Measurements from ENCODE around the gene ZRANB3.

ZRANB3 gene

DNA sequence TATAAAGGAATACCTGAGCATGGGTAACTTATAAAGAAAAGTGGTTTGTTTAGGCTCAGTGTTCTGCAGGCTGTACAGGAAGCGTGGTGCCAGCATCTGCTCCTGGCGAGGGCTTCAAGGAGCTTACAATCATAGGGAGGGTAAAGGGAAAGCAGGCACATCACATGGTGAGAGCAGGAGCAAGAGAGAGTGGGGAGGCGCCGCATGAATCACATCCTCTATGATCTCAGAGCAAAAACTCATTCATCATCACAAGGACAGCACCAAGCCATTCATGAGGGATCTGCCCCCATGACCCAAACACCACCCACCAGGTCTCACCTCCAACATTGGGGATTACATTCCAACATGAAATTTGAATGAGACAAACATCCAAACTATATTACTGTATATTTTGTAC is 32.8 kb upstream of the ZRANB3 start:
- Histone ChIP-seq H3K27me3 (ENCODE audit: insufficient read depth, low read length, poor library complexity, severe bottlenecking) (no peaks in the 10 kb centered on the region), H3K79me2 (ENCODE audit: insufficient read depth, low read length) (peaks cover 72% of the 10 kb centered on the region), H3K4me3 (ENCODE audit: low read length, poor library complexity, severe bottlenecking) (no peak overlapping the region), H3K4me1 (ENCODE audit: insufficient read depth, low read length, poor library complexity, severe bottlenecking) (no peaks in the 10 kb centered on the region), H3K9ac (ENCODE audit: low read depth, low read length, poor library complexity, severe bottlenecking) (no peak overlapping the region), H3K4me2 (ENCODE audit: low read depth, low read length, poor library complexity, severe bottlenecking) (no peak overlapping the region), H2AFZ (ENCODE audit: low read length) (no peak overlapping the region), H3F3A (ENCODE audit: low read depth) (no peaks in the 10 kb centered on the region), H3K36me3 (ENCODE audit: insufficient read depth, low read length) (peaks cover 21% of the 10 kb centered on the region; the same call in 1 of the 2 replicates), H4K20me1 (ENCODE audit: insufficient read depth, low read length, poor library complexity, severe bottlenecking) (peaks cover 13% of the 10 kb centered on the region), H3K9me2 (replicated peaks; ENCODE audit: low read depth, low read length) (no peaks in the 10 kb centered on the region), H3K9me3 (ENCODE audit: insufficient read depth, low read depth, low read length) (no peaks in the 10 kb centered on the region)
- TF ChIP-seq, protein P1, sequence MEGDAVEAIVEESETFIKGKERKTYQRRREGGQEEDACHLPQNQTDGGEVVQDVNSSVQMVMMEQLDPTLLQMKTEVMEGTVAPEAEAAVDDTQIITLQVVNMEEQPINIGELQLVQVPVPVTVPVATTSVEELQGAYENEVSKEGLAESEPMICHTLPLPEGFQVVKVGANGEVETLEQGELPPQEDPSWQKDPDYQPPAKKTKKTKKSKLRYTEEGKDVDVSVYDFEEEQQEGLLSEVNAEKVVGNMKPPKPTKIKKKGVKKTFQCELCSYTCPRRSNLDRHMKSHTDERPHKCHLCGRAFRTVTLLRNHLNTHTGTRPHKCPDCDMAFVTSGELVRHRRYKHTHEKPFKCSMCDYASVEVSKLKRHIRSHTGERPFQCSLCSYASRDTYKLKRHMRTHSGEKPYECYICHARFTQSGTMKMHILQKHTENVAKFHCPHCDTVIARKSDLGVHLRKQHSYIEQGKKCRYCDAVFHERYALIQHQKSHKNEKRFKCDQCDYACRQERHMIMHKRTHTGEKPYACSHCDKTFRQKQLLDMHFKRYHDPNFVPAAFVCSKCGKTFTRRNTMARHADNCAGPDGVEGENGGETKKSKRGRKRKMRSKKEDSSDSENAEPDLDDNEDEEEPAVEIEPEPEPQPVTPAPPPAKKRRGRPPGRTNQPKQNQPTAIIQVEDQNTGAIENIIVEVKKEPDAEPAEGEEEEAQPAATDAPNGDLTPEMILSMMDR (conservative IDR thresholded peaks at IDR 0.05; ENCODE audit: low read length), result no peak

DNA sequence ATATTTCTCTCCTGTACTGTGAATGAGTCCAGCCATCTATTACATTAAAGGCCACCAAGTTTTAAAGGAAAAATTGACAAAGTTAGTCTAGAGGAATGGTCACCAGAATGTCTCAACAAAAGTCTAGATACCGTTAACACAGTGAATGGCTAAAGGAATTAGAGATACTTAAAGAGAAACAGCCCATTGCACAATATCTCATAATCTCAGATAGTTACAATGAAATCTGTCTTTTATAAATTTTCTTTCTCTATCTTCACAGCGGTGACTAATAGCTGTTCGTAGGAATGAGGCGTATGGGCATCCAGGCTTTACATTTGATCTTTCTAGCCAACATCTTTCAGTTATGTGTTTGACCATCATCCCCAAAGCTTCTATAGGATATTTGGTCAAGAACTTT is 30.9 kb upstream of the ZRANB3 start:
- TF ChIP-seq, protein P1 (conservative IDR thresholded peaks at IDR 0.05; ENCODE audit: low read length), result no peak
- no peak for TF ChIP-seq EZH2phosphoT487 (IDR thresholded peaks at IDR 0.05; ENCODE audit: borderline replicate concordance)
- Histone ChIP-seq H3K79me2 (ENCODE audit: insufficient read depth, low read length) (peaks cover 81% of the 10 kb centered on the region), H3K9me3 (ENCODE audit: insufficient read depth, low read depth, low read length) (no peaks in the 10 kb centered on the region), H3K4me2 (ENCODE audit: low read depth, low read length, poor library complexity, severe bottlenecking) (no peak overlapping the region), H3K9me2 (replicated peaks; ENCODE audit: low read depth, low read length) (no peaks in the 10 kb centered on the region), H3K27me3 (ENCODE audit: insufficient read depth, low read length, poor library complexity, severe bottlenecking) (no peaks in the 10 kb centered on the region), H3K4me1 (ENCODE audit: insufficient read depth, low read length, poor library complexity, severe bottlenecking) (no peaks in the 10 kb centered on the region), H3K9ac (ENCODE audit: low read depth, low read length, poor library complexity, severe bottlenecking) (no peak overlapping the region), H2AFZ (ENCODE audit: low read length) (no peak overlapping the region), H3K36me3 (ENCODE audit: insufficient read depth, low read length) (peaks cover 21% of the 10 kb centered on the region; the same call in 1 of the 2 replicates), H3F3A (ENCODE audit: low read depth) (no peaks in the 10 kb centered on the region), H4K20me1 (ENCODE audit: insufficient read depth, low read length, poor library complexity, severe bottlenecking) (peaks cover 18% of the 10 kb centered on the region), H3K4me3 (ENCODE audit: low read length, poor library complexity, severe bottlenecking) (no peak overlapping the region)

DNA sequence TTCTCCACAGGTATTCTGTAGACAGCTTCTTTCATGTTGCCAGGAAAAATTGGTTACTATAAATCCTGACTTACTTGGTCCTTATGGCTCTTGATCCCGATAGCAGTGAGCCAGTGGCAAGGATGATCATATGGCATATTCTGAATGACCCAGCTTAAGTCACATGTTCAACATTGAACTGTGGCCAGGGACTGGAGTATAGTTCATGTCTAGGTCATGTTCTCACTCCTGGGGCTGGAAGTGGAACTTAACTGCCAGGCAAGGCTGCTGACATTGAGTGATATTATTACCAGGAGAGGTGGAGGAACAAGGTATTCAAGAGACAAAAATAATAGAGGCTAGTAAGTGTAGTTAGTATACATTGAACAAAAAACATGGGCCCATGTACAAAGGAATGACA is 26.5 kb upstream of the ZRANB3 start:
- H3K4me3 ChIP-seq (ENCODE audit: low read length, poor library complexity, severe bottlenecking), result no peak overlapping the region
- no peak overlapping the region for H3K4me2 ChIP-seq (ENCODE audit: low read depth, low read length, poor library complexity, severe bottlenecking)
- H2AFZ ChIP-seq (ENCODE audit: low read length), result no peak overlapping the region
- peaks cover 11% of the 10 kb centered on the region; the same call in 1 of the 2 replicates for H3K36me3 ChIP-seq (ENCODE audit: insufficient read depth, low read length)
- H3K9me2 ChIP-seq (replicated peaks; ENCODE audit: low read depth, low read length), result no peaks in the 10 kb centered on the region
- TF ChIP-seq EZH2phosphoT487 (IDR thresholded peaks at IDR 0.05; ENCODE audit: borderline replicate concordance), result no peak
- no peaks in the 10 kb centered on the region for H3K4me1 ChIP-seq (ENCODE audit: insufficient read depth, low read length, poor library complexity, severe bottlenecking)
- H3K27me3 ChIP-seq (ENCODE audit: insufficient read depth, low read length, poor library complexity, severe bottlenecking), result no peaks in the 10 kb centered on the region
- no peaks in the 10 kb centered on the region for H3F3A ChIP-seq (ENCODE audit: low read depth)
- peaks cover 93% of the 10 kb centered on the region for H3K79me2 ChIP-seq (ENCODE audit: insufficient read depth, low read length)
- H3K9ac ChIP-seq (ENCODE audit: low read depth, low read length, poor library complexity, severe bottlenecking), result no peak overlapping the region
- H4K20me1 ChIP-seq (ENCODE audit: insufficient read depth, low read length, poor library complexity, severe bottlenecking), result peaks cover 16% of the 10 kb centered on the region
- H3K9me3 ChIP-seq (ENCODE audit: insufficient read depth, low read depth, low read length), result no peaks in the 10 kb centered on the region

DNA sequence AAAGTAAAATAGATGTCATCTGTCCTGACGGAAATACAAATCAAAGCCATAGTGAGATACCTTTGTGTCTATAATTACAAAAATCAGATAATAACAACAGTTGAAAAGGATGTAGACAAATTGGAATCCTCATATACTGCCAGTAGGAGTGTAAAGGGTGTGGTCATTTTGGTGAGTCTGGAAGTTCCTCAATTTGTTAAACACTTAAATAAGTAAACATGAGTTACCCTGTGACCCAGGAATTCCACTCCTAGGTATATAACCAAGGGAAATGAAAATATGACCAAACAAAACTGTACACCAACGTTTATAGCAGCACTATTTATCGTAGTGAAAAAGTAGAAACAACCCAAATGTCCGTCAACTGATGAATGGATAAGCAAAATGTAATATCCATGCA is 24.3 kb upstream of the ZRANB3 start:
- Histone ChIP-seq H3K79me2 (ENCODE audit: insufficient read depth, low read length) (peaks cover 96% of the 10 kb centered on the region), H3K4me1 (ENCODE audit: insufficient read depth, low read length, poor library complexity, severe bottlenecking) (no peaks in the 10 kb centered on the region), H3K27me3 (ENCODE audit: insufficient read depth, low read length, poor library complexity, severe bottlenecking) (no peaks in the 10 kb centered on the region), H3F3A (ENCODE audit: low read depth) (no peaks in the 10 kb centered on the region), H3K36me3 (ENCODE audit: insufficient read depth, low read length) (no peaks in the 10 kb centered on the region; the same call in 1 of the 2 replicates), H3K4me3 (ENCODE audit: low read length, poor library complexity, severe bottlenecking) (no peak overlapping the region), H3K9ac (ENCODE audit: low read depth, low read length, poor library complexity, severe bottlenecking) (no peak overlapping the region), H2AFZ (ENCODE audit: low read length) (no peak overlapping the region), H3K9me2 (replicated peaks; ENCODE audit: low read depth, low read length) (no peaks in the 10 kb centered on the region), H4K20me1 (ENCODE audit: insufficient read depth, low read length, poor library complexity, severe bottlenecking) (peaks cover 16% of the 10 kb centered on the region), H3K4me2 (ENCODE audit: low read depth, low read length, poor library complexity, severe bottlenecking) (no peak overlapping the region), H3K9me3 (ENCODE audit: insufficient read depth, low read depth, low read length) (no peaks in the 10 kb centered on the region)
- TF ChIP-seq, protein P1 (conservative IDR thresholded peaks at IDR 0.05; ENCODE audit: low read length), result no peak
